ENCODE results near the gene ASCC3. TPM values are rescaled to one million over a fixed set of nuclear protein-coding genes. Genes with fewer than 3 reads are reported as not detected.
A peak's percentile ranks its signal among the peaks of the same experiment; 100 is the strongest.

Gene ASCC3
- total and polyA plus RNA-seq, 2 of the 4 experiments (the other 2 are of a cell fraction) = 25.8 to 104 TPM

DNA sequence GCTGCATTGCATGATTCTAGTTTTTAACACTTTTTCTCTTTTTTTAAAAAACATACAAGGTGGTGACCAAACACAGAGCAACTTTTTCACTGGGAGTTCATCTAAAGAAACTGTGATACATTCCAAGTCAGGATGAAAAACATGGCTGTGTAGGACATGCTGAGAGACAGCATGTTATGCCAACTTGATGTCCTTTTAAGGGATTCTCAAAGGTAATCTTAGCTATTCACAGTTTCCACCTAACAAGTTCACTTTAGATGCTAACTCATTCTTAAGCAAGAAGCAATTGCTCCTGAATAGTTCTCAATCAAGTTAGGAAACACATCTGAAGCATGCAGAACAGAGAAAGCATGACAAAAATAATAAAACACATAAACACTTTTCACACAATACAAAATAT lies 3.3 kb downstream of the ASCC3 start:
- no peak overlapping the region for H3K4ac ChIP-seq (ENCODE audit: low read depth, low read length)
- H2BK20ac ChIP-seq (ENCODE audit: low read depth, low read length) = no peak overlapping the region
- 0 out of 2 replicates have a peak, but pooled peaks cover 2% of the 10 kb centered on the region for H3K9me1 ChIP-seq (ENCODE audit: insufficient read depth, low read length)
- peak overlapping the region; percentile 56 for H3K4me2 ChIP-seq (ENCODE audit: low read depth, low read length)
- no peak for DNase-seq
- peaks cover 36% of the 10 kb centered on the region; the same call in 1 of the 2 replicates for H4K20me1 ChIP-seq (ENCODE audit: insufficient read depth, low read length)
- H3K27me3 ChIP-seq (ENCODE audit: control insufficient read depth, insufficient read depth, low read length) = no peaks in the 10 kb centered on the region
- 0 out of 2 replicates have a peak, but pooled peaks cover 1% of the 10 kb centered on the region for H3K9me3 ChIP-seq (ENCODE audit: control insufficient read depth, insufficient read depth, low read length)
- ChIA-PET POLR2A (ENCODE audit: unreplicated experiment) (no interaction called here), CTCF (no interaction called here)
- BruUV-seq (replicated peaks) = no TSS peak
- no peak overlapping the region for H3K56ac ChIP-seq (ENCODE audit: extremely low read depth, insufficient read depth, low read length)
- no peak overlapping the region for H4K8ac ChIP-seq (ENCODE audit: low read depth in 2 of 2, low read length in 2 of 2)
- H3K79me1 ChIP-seq (ENCODE audit: low read depth in 1 of 2, low read length in 2 of 2) = peaks cover 4 to 46% of the 10 kb centered on the region in 2 experiments; a peak in 3 of 4 replicates
- no peak overlapping the region for H2BK15ac ChIP-seq (ENCODE audit: low read depth, low read length)
- no peak overlapping the region for H3K14ac ChIP-seq (replicated peaks; ENCODE audit: low read depth, low read length)
- H3K4me3 ChIP-seq (ENCODE audit: insufficient read depth, low read depth, low read length) = no peak overlapping the region
- in situ Hi-C loops (cut with MboI; ENCODE audit: low sequenced_read_pairs) (no loop called here), intact Hi-C loops (cut with micrococcal nuclease) (no loop called here), dilution Hi-C loops (cut with HindIII; ENCODE audit: low sequenced_read_pairs, unreplicated experiment) (no loop called here)
- ATAC-seq (ENCODE audit: low read depth) = no peak
- H2BK120ac ChIP-seq (ENCODE audit: low read depth, low read length) = no peak overlapping the region
- H3K4me1 ChIP-seq (ENCODE audit: control insufficient read depth, insufficient read depth, low read length) = peaks cover 14% of the 10 kb centered on the region
- no peak overlapping the region for H2AFZ ChIP-seq (replicated peaks; ENCODE audit: low read length, poor library complexity)
- H3K9ac ChIP-seq (ENCODE audit: low read depth, low read length) = no peak overlapping the region; the same call in 1 of the 2 replicates
- no peak overlapping the region for H2BK5ac ChIP-seq (ENCODE audit: low read depth, low read length, poor library complexity, severe bottlenecking)
- no peak overlapping the region for H2AK9ac ChIP-seq (replicated peaks; ENCODE audit: low read depth, low read length, poor library complexity)
- H3K27ac ChIP-seq (ENCODE audit: insufficient read depth, low read length) = no peak overlapping the region
- TF ChIP-seq CEBPB (IDR thresholded peaks at IDR 0.05; ENCODE audit: low read depth, low read length) = no peak
- no peak for TF ChIP-seq POLR2A (IDR thresholded peaks at IDR 0.05; ENCODE audit: low read depth, low read length)
- TF ChIP-seq, protein P1, sequence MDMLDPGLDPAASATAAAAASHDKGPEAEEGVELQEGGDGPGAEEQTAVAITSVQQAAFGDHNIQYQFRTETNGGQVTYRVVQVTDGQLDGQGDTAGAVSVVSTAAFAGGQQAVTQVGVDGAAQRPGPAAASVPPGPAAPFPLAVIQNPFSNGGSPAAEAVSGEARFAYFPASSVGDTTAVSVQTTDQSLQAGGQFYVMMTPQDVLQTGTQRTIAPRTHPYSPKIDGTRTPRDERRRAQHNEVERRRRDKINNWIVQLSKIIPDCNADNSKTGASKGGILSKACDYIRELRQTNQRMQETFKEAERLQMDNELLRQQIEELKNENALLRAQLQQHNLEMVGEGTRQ (IDR thresholded peaks at IDR 0.05; ENCODE audit: low read depth, low read length) = no peak
- H3K23ac ChIP-seq (ENCODE audit: low read depth, low read length) = no peak overlapping the region
- no peak overlapping the region for H3K18ac ChIP-seq (ENCODE audit: low read depth, low read length)
- no peak overlapping the region for H4K91ac ChIP-seq (ENCODE audit: insufficient read depth, low read depth, low read length)
- H3K36me3 ChIP-seq (ENCODE audit: control insufficient read depth, insufficient read depth, low read length) = no peaks in the 10 kb centered on the region
- no peak overlapping the region for H4K5ac ChIP-seq (ENCODE audit: low read depth, low read length)
- no peak overlapping the region for H2AK5ac ChIP-seq (ENCODE audit: low read depth, low read length)
